GM18508 (cell line): ENCODE results near the gene URGCP.
A peak's percentile ranks its signal among the peaks of the same experiment; 100 is the strongest.
"Not testable (repeated sequence)": the region's sequence is repeated elsewhere in the genome, so short reads cannot be mapped to it uniquely, and the experiment has no call there.

ENCODE experiments used
- ATAC-seq: cut with Tn5 transposase; IDR thresholded peaks from one replicate; pipeline ENCODE4 v1.9.1; 2021; ENCODE audit warnings: moderate number of reproducible peaks; ENCODE audit not compliant: insufficient read depth, unreplicated experiment

URGCP gene

DNA sequence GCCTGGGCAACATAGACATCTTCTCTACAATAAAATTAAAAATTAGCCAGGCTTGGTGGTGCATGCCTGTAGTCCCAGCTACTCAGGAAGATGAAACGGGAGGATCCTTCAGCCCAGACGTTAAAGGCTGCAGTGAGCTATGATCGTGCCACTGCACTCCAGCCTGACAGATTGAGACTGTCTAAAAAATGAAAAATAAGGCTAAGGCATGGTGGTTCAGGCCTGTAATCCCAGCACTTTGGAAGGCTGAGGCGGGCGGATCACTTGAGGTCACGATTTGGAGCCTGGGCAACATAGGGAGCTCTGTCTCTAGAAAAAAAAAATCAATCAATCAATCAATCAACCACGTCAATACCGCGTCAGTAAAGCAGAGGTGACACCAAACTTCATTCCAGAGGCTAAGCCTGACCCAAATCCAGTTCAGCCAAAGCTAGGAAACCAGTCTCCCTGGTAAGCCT lies 68.2 kb downstream of the URGCP start:
- no peak for ATAC-seq

DNA sequence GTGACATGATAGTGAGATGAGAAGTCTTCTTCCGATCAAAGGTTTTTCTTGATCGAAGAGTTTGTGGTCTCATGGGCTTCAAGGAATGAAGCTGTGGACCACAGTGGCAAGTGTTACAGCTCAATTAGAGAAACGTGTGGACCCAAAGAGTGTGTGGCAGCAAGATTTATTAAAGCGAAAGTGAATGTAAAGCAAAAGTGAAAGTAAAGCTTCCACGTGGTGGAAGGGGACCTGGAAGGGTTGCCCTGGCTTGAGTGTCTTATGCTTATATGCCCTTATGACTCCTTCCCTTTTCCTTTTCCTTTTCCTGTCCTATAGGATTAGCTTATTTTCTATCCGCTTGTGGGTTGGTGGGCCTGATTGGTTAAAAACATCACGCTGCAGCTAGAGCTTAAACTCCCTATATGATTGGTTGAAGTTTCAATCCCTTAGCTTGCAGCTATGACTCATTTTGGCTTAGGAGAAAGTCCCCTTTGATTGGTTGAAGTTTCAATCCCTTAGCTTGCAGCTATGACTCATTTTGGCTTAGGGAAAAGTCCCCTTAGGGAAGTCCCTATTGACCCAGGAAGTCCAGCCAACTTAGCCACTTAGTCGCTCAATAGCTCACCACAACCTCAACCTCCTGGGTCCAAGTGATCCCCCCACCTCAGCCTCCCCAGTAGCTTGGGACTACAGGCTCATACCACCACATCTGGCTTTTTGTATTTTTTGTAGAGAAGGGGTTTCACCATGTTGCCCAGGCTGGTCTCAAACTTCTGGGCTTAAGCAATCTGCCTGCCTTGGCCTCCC lies 71.7 kb downstream of the URGCP start:
- peak; percentile 46 for ATAC-seq

DNA sequence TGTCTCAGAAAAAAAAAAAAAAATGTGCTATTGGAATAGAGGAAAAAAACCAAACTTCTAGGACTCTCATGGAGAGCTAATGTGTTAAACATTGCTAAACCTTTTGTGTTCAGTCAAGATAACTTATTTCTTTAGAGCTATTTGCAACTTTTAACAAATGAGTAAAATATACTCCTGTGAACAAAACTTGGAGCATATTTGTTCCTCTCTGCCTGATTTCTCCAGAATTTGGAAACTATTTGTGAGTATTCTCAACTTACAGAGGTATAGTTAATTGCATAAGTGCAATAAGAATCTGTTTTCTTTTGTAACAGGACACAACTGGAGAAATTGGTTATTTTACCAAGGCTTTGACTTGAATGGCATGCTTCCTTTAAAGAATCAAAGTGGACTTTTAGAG lies 75.5 kb downstream of the URGCP start:
- not testable (repeated sequence) for ATAC-seq
